Spleen (tissue), 11 donors: ENCODE data around the gene ISG20L2. TPM values are rescaled to one million over a fixed set of nuclear protein-coding genes. Genes with fewer than 3 reads are reported as not detected.

Experiments used
- DNase-seq: peaks from one replicate; pipeline ENCODE4 v3.0.0-alpha.2; 2020
- H3K27ac ChIP-seq, 8 donors: fragments of 200-600 bp; sonication (generic) in 7 of 8; 1 replicate in 4 of 8; 2 replicates in 4 of 8; pipeline versions ENCODE4 v1.5.0 to v1.8.0; 2016 to 2021; ENCODE audit warnings: inconsistent platforms in 4 of 8, mild to moderate bottlenecking in 4 of 8, moderate library complexity in 1 of 8
- H3K27me3 ChIP-seq, 7 donors: fragments of 200-600 bp; sonication (generic) in 6 of 7; replicated peaks in 1 of 7; 1 replicate in 4 of 7; 2 replicates in 3 of 7; pipeline versions ENCODE4 v1.5.0 to v1.8.0; 2016 to 2021; ENCODE audit warnings: inconsistent platforms in 3 of 7, mild to moderate bottlenecking in 1 of 7
- H3K36me3 ChIP-seq, 6 donors: fragments of 200-600 bp; sonication (generic) in 5 of 6; 1 replicate in 4 of 6; 2 replicates in 2 of 6; pipeline versions ENCODE4 v1.5.0 to v1.8.0; 2016 to 2021; ENCODE audit warnings: inconsistent platforms in 2 of 6
- H3K4me1 ChIP-seq, 6 donors: fragments of 200-600 bp; sonication (generic) in 5 of 6; 1 replicate in 3 of 6; 2 replicates in 3 of 6; pipeline versions ENCODE4 v1.5.0 to v1.8.0; 2016 to 2021; ENCODE audit warnings: inconsistent platforms in 3 of 6
- H3K4me3 ChIP-seq, 8 donors: fragments of 200-600 bp; sonication (generic) in 7 of 8; 1 replicate in 4 of 8; 2 replicates in 4 of 8; pipeline versions ENCODE4 v1.5.0 to v1.8.0; 2016 to 2021; ENCODE audit warnings: inconsistent platforms in 4 of 8, mild to moderate bottlenecking in 4 of 8, moderate library complexity in 2 of 8
- H3K9me3 ChIP-seq, 8 donors: fragments of 200-600 bp; sonication (generic) in 7 of 8; 1 replicate in 4 of 8; 2 replicates in 4 of 8; pipeline versions ENCODE4 v1.5.0 to v1.8.0; 2016 to 2021; ENCODE audit warnings: inconsistent platforms in 4 of 8
- CTCF ChIP-seq, 11 experiments: fragments of 200-600 bp in 7 of 11; fragments of 450-650 bp in 4 of 11; sonication (generic) in 4 of 11; IDR thresholded peaks in 8 of 11; conservative IDR thresholded peaks in 3 of 11; 1 replicate in 7 of 11; 2 replicates in 4 of 11; pipeline versions ENCODE4 v1.4.0 to v1.8.0; 2016 to 2021; ENCODE audit warnings: antibody characterized with exemption in 11 of 11, inconsistent platforms in 4 of 11, mild to moderate bottlenecking in 1 of 11
- POLR2A ChIP-seq, 3 donors: fragments of 450-650 bp; IDR thresholded peaks; one replicate each; pipeline ENCODE4 v1.5.1; 2017; ENCODE audit warnings: antibody characterized with exemption in 3 of 3, mild to moderate bottlenecking in 1 of 3
- POLR2AphosphoS5 ChIP-seq, 3 donors: sonication (generic); formaldehyde crosslinking; IDR thresholded peaks; one replicate each; pipeline ENCODE4 v1.5.1; 2017; ENCODE audit warnings: antibody characterized with exemption in 3 of 3
- WGBS, 5 donors: extraction: QIAGEN DNeasy Blood & Tissue Kit in 3 of 5; methylation state at CpG; one replicate each; pipeline versions ENCODE4 v1.1.5 to v1.1.7; 2013 to 2018; 5-methylcytosine and 5-hydroxymethylcytosine counted together
- intact Hi-C: fragments of 100-400 bp; cut with DNase I; formaldehyde crosslinking; loops from one replicate; pipeline ENCODE4 v1.15.0; 2023; ENCODE audit warnings: low total_unique reads
- polyA plus RNA-seq, 3 donors: library from polyadenylated mRNA; stranded (reverse); fragments of 200-250 nt; gene quantifications; one replicate each; pipeline ENCODE4 v1.2.1, GENCODE V29; 2013
- total RNA-seq, 7 donors: library from RNA; depleted of rRNA in 3 of 7; stranded (reverse); fragments of >200 nt in 3 of 7; fragmentation: NEBNext Ultra II Directional in 4 of 7; extraction: Animal tissue kit (Norgen Biotek cat#: 25700) in 4 of 7; gene quantifications; one replicate each; pipeline versions ENCODE4 v1.1.0 to v1.2.1, GENCODE V29; 2016 to 2021
- donor health status: healthy with polysubstance abuse.
- donor health status: DM: no; HTN: no; CAD: no; lungs with moderate emphysema.
- donor health status: DM: no; HTN: no; CAD: no.
- donor health status: Bipolar disorder and iron deficiency.
- donor health status: healthy.
- donor health status: DM: no; HTN: no; CAD: no.
- donor health status: DM: yes; HTN: yes; CAD: no.

The ISG20L2 gene
- total and polyA plus RNA-seq, 10 donors = 6.6 to 46.7 (median 27.8) TPM

- H3K4me1 ChIP-seq = peaks cover 0 to 23% (median 10%) of the 10 kb centered on the region in 6 donors
- H3K27me3 ChIP-seq = peaks cover 0 to 87% (median 24%) of the 10 kb centered on the region in 7 donors
- WGBS, 5 donors = 53 to 75% (median 60%) methylated on average over 5 of the region's 5 CpGs
- intact Hi-C loops = no loop called here
- H3K4me3 ChIP-seq = no peak overlapping the region
- TF ChIP-seq POLR2AphosphoS5 (IDR thresholded peaks at IDR 0.05) (no peak), POLR2A (IDR thresholded peaks at IDR 0.05) (no peak), CTCF (IDR thresholded peaks at IDR 0.05 in 8 of 11, conservative IDR thresholded peaks at IDR 0.05 in 3 of 11) (no peak)
- H3K36me3 ChIP-seq = no peaks in the 10 kb centered on the region
- no peak for DNase-seq
- no peaks in the 10 kb centered on the region for H3K9me3 ChIP-seq
- no peak overlapping the region for H3K27ac ChIP-seq
Measured at GRCh38 chr1:156682166-156682890, 46.2 kb downstream of the ISG20L2 start.

- peaks cover 0 to 87% (median 34%) of the 10 kb centered on the region in 7 donors for H3K27me3 ChIP-seq
- intact Hi-C loops = no loop called here
- 64 to 88% (median 78%) methylated on average over 8 of the region's 8 CpGs for WGBS, 5 donors
- TF ChIP-seq POLR2AphosphoS5 (IDR thresholded peaks at IDR 0.05) (no peak), POLR2A (IDR thresholded peaks at IDR 0.05) (no peak), CTCF (IDR thresholded peaks at IDR 0.05 in 8 of 11, conservative IDR thresholded peaks at IDR 0.05 in 3 of 11) (no peak)
- no peak for DNase-seq
- peaks cover 0 to 33% (median 19%) of the 10 kb centered on the region in 6 donors for H3K4me1 ChIP-seq
- no peaks in the 10 kb centered on the region for H3K9me3 ChIP-seq
- no peak overlapping the region for H3K4me3 ChIP-seq
- H3K27ac ChIP-seq = no peak overlapping the region
- no peaks in the 10 kb centered on the region for H3K36me3 ChIP-seq
Measured at GRCh38 chr1:156681196-156681960, 47.2 kb downstream of the ISG20L2 start.

- WGBS, 5 donors = 61 to 73% (median 63%) methylated on average over 2 of the region's 2 CpGs
- Histone ChIP-seq H3K9me3 (no peaks in the 10 kb centered on the region), H3K4me3 (no peak overlapping the region), H3K4me1 (peaks cover 0 to 43% (median 20%) of the 10 kb centered on the region in 6 donors), H3K27me3 (peaks cover 0 to 87% (median 39%) of the 10 kb centered on the region in 7 donors), H3K27ac (no peak overlapping the region), H3K36me3 (no peaks in the 10 kb centered on the region)
- no peak for DNase-seq
- intact Hi-C loops = no loop called here
- no peak for TF ChIP-seq POLR2A (IDR thresholded peaks at IDR 0.05)
Measured at GRCh38 chr1:156680056-156680455, 48.5 kb downstream of the ISG20L2 start.

- no peak for DNase-seq
- intact Hi-C loops = no loop called here
- peak; percentile 50 to 91 (median 80) for TF ChIP-seq CTCF (IDR thresholded peaks at IDR 0.05 in 8 of 11, conservative IDR thresholded peaks at IDR 0.05 in 3 of 11)
- no peak for TF ChIP-seq POLR2AphosphoS5 (IDR thresholded peaks at IDR 0.05)
- TF ChIP-seq POLR2A (IDR thresholded peaks at IDR 0.05) = no peak
- peaks cover 3 to 65% (median 37%) of the 10 kb centered on the region in 6 donors for H3K4me1 ChIP-seq
- H3K9me3 ChIP-seq = no peaks in the 10 kb centered on the region
- 2 to 5% (median 3%) methylated on average over 22 of the region's 22 CpGs for WGBS, 5 donors
- H3K4me3 ChIP-seq = peak overlapping the region in 7 of 8 donors; percentile 46 to 73 (median 56)
- peaks cover 0 to 82% (median 33%) of the 10 kb centered on the region in 7 donors for H3K27me3 ChIP-seq
- H3K36me3 ChIP-seq = peaks cover 0 to 8% (median 0%) of the 10 kb centered on the region in 6 donors
- H3K27ac ChIP-seq = peak overlapping the region; percentile 35 to 87 (median 81)
Measured at GRCh38 chr1:156677616-156678596, 50.7 kb downstream of the ISG20L2 start.
